CD4-positive, alpha-beta T cell treated with Interleukin-4 for 4 hours (primary cell): ENCODE data around the gene SRD5A1.

Experiments
- DNase-seq: peaks from one replicate; pipeline ENCODE4 v3.0.0-alpha.2; 2020

Gene SRD5A1

GRCh38 chr5:6692906-6693305 lies 59.7 kb downstream of the SRD5A1 start:
- DNase-seq = no peak

DNA sequence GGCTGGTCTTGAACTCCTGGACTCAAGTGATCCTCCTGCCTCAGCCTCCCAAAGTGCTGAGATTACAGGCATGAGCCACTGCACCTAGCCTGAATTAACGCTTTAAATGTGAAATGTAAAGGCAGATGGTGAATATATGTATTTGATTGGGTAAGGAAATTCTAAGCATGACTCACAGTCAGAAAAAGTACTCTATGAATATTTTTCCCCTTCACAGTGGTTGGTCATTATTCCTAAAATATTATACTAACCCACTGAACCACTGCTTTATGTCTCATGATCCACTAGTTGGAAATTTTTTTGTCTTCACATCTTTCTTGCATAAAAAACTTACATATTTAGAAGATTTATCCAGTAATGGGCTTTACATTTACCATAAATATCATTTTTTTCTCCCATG lies 65.5 kb downstream of the SRD5A1 start:
- DNase-seq = no peak

DNA sequence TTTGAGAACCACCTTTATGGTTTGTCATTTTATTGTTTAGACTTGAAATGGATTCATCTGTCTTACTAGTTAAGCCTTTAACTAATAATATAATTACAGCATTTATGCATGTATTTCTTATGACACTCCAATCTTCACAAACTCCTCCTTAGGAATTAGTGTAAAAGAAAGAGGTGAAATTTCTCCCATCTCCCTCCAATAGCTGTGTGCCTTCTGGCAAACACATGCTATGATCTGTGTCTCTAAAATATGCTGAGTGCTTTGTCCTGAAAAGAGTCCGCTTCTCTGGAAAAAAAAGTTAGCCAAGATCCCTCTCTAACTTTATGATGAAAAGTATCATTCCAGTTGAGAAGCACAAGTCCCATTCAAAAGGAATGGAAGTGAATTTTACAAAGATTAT lies 66.1 kb downstream of the SRD5A1 start:
- no peak for DNase-seq

DNA sequence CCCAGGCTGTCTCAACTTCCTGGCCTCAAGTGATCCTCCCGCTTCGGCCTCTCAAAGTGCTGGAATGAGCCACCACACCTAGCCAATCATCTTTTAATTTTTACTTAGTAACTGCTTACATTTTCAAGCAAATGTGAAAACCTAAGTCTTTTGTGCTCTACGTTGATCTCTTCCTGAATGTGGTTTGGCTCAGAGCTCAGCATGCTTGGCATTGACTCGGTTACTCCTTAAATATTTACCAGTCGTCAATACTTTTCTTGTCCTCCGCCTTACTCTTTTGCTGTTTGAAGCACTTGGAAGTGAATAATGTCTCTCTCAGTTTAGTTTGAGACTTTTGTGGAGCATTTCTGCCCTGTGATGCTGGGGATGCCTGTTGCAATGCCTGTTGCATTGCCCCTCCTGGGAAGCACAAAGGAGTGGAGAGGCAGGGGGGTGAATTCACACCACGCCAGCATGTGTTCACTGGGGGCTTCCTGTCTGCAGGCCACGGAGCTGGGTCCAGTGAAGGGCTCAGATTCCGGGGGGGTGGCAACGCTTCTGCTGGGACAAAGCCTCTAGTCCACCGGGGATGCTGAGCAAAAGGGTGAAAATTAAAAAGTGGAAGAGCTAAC lies 66.9 kb downstream of the SRD5A1 start:
- no peak for DNase-seq

- no peak for DNase-seq
These were observed 67.6 kb downstream of the SRD5A1 start for GRCh38 chr5:6700685-6701355.

- DNase-seq = no peak
These were observed 68.3 kb downstream of the SRD5A1 start for GRCh38 chr5:6701491-6701890.

GRCh38 chr5:6702633-6703032 lies 69.4 kb downstream of the SRD5A1 start:
- DNase-seq = no peak

DNA sequence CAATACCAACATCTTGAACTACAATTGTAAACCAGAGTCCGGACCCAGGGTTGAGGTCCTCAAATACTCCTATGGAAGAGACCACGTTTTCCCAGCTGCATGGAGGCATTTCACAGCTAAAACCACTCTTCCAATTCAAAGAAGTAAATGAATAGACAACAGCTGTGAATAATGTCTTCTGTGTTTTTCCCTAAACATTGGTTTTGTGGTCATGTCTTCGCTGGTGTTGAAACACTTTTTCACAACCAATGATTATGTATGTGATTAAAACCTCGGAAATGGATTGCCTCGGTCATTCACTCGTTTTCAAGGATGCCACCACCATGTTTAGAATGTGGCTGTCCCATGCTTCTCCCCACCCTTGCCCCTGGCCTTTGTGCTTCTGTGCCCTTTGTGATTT lies 70.6 kb downstream of the SRD5A1 start:
- DNase-seq = no peak

DNA sequence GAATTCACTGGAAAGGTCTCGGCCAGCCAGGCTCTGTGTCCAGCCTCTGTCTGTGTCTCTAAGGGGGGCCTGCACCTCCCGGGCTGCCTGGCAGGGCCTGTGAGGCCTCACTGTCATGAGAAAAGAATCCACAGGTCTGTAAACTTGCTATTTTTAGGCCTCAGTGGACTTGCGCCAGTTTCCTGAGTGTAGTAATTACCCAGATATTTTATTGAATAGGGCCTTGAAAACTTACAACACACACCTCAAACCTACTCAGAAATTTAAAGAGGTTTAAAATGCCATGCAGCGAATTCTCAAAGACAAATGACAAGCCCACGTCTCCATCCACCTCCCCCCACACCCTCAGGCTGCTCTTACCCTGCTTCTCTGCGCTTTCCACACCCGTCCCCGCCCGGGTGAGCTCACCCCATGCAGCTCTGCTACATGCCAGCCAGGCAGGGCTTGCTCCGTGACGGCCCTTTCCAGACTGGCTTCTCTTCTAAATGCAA lies 71.2 kb downstream of the SRD5A1 start:
- no peak for DNase-seq

GRCh38 chr5:6705088-6705487 lies 71.8 kb downstream of the SRD5A1 start:
- DNase-seq = no peak

DNA sequence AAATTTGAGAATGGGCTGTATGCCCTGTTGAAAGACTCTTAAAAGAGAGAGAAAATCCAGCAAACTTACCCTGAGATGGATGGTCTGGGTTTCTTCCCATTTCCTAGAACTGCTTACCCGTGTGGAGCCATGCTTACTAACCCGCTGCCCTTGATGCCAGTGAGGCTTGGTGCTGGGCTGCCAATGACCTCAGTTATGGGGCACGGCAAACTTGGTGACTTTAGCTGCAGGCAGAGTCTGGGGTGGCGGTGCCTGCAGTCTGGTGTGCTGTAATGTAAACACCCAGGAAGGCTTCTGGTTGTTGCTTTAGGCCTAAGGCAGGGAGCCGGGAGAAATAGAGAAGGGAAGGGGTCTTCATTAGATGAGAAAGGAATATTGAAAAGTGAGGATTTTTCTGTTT lies 72.7 kb downstream of the SRD5A1 start:
- no peak for DNase-seq

GRCh38 chr5:6707852-6708251 lies 74.6 kb downstream of the SRD5A1 start:
- no peak for DNase-seq

GRCh38 chr5:6708814-6709213 lies 75.6 kb downstream of the SRD5A1 start:
- no peak for DNase-seq

- DNase-seq = no peak
These were observed 76.8 kb downstream of the SRD5A1 start for GRCh38 chr5:6710070-6710469.

- no peak for DNase-seq
These were observed 77.5 kb downstream of the SRD5A1 start for GRCh38 chr5:6710551-6711318.

DNA sequence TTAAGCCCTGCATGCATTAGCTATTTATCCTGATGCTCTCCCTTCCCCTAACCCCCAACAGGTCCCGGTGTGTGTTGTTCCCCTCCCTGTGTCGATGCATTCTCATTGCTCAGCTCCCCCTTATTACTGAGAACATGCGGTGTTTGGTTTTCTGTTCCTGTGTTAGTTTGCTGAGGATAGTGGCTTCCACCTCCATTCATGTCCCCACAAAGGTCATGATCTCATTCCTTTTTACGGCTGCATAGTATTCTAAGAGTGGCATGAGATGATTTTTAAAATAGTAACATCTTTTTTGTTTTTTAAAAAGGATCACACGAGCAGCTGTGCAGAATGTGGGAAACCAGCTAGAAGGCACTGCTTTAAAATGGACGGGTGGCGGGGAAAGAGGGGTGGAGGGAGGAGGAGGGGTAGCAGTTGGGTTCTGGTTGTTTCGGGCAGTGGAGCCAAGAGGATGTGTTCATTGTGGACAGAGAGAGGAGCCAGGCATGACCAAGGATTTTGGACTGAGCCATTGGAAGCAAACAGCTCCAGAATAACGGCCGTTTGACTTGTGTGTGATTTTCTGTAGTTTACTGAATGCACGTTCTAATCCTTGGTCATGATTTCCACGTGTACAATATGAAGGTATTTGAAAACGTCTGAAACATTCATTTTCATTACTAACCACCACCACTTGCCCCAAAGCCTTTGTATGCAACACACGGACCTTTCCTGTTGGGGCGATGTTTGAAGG lies 78.3 kb downstream of the SRD5A1 start:
- DNase-seq = no peak

DNA sequence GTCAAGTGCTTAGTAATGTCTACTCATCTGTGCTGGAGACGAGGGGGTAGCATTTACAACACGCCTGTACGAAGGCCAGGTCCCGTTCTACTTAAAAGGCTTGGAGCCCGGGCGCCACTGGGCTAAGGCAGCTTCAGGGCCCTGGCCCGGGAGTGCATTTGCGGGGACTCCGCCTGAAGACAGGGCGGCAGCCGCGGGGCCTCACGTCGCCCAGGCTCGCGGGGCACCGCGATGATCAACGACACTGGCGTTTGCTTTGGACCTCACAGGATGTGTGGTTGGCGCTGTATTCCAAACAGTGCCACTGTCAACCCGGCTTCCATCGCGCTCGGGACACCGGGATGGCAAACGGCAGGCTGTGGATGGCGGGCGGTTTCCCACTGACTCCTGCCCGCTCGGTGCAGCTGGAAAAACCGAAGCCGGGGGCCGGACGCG lies 78.9 kb downstream of the SRD5A1 start:
- peak; percentile 33 for DNase-seq

- DNase-seq = peak; percentile 96
These were observed 79.5 kb downstream of the SRD5A1 start for GRCh38 chr5:6712577-6713273.

GRCh38 chr5:6713274-6714225 lies 80.3 kb downstream of the SRD5A1 start, which contains the start of gene TENT4A:
TENT4A (plus strand) TSS chr5:6713432; CDS start chr5:6713984, 552 bp downstream.
- no peak for DNase-seq

DNA sequence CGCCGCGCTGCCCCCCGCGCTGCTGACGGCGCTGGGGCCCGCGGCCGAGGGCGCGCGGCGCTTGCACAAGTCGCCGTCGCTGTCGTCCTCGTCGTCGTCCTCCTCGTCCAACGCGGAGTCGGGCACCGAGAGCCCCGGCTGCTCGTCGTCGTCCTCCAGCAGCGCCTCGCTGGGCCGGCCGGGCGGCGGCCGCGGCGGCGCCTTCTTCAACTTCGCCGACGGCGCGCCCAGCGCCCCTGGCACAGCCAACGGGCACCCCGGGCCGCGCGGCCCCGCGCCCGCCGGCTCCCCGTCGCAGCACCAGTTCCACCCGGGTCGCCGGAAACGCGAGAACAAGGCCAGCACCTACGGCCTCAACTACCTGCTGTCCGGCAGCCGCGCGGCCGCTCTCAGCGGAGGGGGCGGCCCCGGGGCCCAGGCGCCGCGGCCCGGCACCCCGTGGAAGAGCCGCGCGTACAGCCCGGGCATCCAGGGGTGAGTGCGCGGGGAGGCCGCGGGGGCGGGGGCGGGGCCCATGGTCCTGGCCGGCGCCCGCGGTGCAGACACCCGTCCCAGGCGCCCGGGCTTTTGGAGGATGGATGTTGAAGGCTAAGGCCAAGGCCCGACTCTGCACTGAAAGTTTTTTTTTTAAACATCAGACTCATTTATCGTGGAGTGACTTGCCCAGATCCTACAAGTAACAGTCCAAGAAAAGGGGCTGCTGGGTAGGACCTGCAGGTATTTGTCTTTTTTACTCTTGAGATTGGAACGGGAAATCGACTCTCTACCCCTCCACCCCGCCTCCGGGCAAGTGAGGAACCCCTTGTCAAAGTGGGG lies 81.2 kb downstream of the SRD5A1 start:
- no peak for DNase-seq
